Thoracic aorta (tissue), 2 donors: ENCODE data around the gene KRT76. TPM values are rescaled to one million over a fixed set of nuclear protein-coding genes. Genes with fewer than 3 reads are reported as not detected.

Experiments used
- ATAC-seq: fragments of 150-250 bp; one replicate; pipeline ENCODE4 v1.8.0; 2017; ENCODE audit warnings: low read depth; ENCODE audit not compliant: insufficient number of reproducible peaks, low FRiP score
- DNase-seq: peaks from one replicate; pipeline ENCODE4 v3.0.0-alpha.2; 2020; ENCODE audit warnings: low spot score
- H3K27ac ChIP-seq, 2 donors: fragments of 200-600 bp; sonication (generic); 1 replicate in 1 of 2; 2 replicates in 1 of 2; pipeline ENCODE4 v1.5.1; 2016; ENCODE audit warnings: mild to moderate bottlenecking in 2 of 2, moderate library complexity in 2 of 2
- H3K27me3 ChIP-seq: fragments of 200-600 bp; sonication (generic); replicated peaks from 2 replicates; pipeline ENCODE4 v1.6.0; 2016; ENCODE audit warnings: mild to moderate bottlenecking; ENCODE audit not compliant: insufficient read depth
- H3K36me3 ChIP-seq: fragments of 200-600 bp; sonication (generic); one replicate; pipeline ENCODE4 v1.5.1; 2016
- H3K4me1 ChIP-seq, 2 donors: fragments of 200-600 bp; sonication (generic); 1 replicate in 1 of 2; 2 replicates in 1 of 2; pipeline versions ENCODE4 v1.5.1 to v1.6.0; 2016; ENCODE audit warnings: low read depth in 2 of 2, mild to moderate bottlenecking in 1 of 2; ENCODE audit not compliant: control insufficient read depth in 1 of 2
- H3K4me3 ChIP-seq: fragments of 200-600 bp; sonication (generic); 2 replicates; pipeline ENCODE4 v1.5.1; 2016; ENCODE audit warnings: mild to moderate bottlenecking
- H3K9me3 ChIP-seq: fragments of 200-600 bp; sonication (generic); 2 replicates; pipeline ENCODE4 v1.5.1; 2016
- CTCF ChIP-seq: fragments of 200-600 bp; sonication (generic); IDR thresholded peaks from one replicate; pipeline ENCODE4 v1.5.1; 2019; ENCODE audit warnings: antibody characterized with exemption
- total RNA-seq, 2 donors: library from RNA; depleted of rRNA; stranded (reverse); fragments of >200 nt; gene quantifications; one replicate each; pipeline versions ENCODE4 v1.1.0 to v1.2.3, GENCODE V29; 2016

The KRT76 gene
- total RNA-seq, 2 donors from 2014 or later: not detected

DNA sequence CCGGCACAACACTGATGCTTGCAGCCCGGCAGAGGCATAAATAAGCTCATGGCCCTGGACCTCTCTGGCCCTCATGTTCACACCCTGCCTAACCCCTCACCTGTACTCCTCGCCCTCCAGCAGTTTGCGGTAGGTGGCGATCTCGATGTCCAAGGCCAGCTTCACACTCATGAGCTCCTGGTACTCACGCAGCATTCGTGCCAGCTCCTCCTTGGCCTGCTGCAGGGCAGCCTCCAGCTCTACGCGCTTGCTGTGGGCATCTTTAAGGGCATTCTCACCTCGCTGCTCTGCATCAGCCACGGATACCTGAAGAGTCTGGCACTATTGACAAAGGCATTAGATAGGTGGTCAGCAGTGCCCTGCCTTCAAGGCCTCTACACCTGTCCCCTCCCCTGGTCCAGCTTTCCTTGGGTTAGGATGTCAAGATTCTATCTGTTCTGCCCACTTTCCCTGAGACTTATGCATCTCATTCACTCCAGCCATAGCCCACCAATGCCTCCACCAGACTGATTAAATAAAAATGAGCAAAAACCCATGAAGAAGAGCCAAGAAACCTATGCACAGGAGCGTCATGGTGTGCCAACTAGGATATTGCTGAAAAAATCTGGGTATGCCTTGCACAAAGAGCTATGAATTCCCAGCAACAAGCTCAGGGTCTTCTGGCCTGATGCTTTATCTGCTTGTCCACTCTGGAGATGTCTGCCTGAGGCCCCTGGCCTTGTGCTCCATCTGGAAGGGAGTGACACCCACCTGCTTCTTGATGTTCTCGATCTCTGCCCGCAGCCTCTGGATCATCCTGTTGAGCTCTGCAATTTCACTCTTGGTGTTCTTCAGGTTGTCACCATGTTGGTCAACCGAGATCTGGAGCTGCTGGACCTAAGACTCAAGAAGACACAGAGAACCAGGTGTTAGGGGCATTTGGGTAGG lies 30.7 kb upstream of the KRT76 start:
- DNase-seq: no peak

GRCh38 chr12:52806821-52807543 lies 29.8 kb upstream of the KRT76 start:
- no peak for ATAC-seq
- TF ChIP-seq CTCF: no peak
- H3K27ac ChIP-seq: no peak overlapping the region
- no peaks in the 10 kb centered on the region for H3K4me1 ChIP-seq
- no peak overlapping the region for H3K4me3 ChIP-seq
- no peaks in the 10 kb centered on the region for H3K27me3 ChIP-seq
- H3K9me3 ChIP-seq: no peaks in the 10 kb centered on the region
- no peak for DNase-seq
- no peaks in the 10 kb centered on the region for H3K36me3 ChIP-seq

More for the DNA sequence above, 30.7 kb upstream of the KRT76 start:
- ATAC-seq: no peak
- Histone ChIP-seq H3K9me3 (no peaks in the 10 kb centered on the region), H3K36me3 (no peaks in the 10 kb centered on the region), H3K4me3 (no peak overlapping the region), H3K27me3 (no peaks in the 10 kb centered on the region), H3K27ac (no peak overlapping the region), H3K4me1 (no peaks in the 10 kb centered on the region)
- no peak for TF ChIP-seq CTCF

DNA sequence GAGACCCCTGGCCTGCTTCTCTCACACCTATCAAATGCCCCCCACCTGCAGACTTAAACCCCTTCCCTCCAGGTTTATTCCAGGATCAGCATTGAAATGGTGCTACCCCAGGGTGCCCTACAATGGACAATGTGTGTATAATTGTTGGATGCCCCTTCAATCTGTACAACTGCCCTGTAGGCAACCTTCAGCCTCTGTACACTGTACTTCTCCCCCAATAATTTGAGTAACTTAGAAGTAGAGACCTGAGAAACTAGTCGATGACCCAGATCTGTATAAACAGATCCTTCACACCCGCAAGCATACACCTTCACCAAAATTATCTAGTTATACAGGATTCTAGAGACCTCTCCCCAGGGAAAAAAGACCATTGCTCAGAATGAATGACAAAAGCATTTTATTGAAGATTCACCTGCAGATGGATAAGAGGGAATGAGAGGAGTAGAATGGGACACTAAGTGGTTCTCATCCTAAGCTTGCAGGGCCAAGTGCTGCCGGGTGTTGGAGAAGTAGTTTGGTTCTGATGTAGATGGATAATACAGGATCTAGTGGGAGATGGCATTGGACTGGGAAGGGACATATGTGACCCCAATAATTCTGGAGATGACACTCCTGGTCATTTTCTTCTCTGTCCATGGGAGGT lies 29.1 kb upstream of the KRT76 start:
- H3K27ac ChIP-seq: no peak overlapping the region
- H3K27me3 ChIP-seq: no peaks in the 10 kb centered on the region
- H3K9me3 ChIP-seq: no peaks in the 10 kb centered on the region
- no peak overlapping the region for H3K4me3 ChIP-seq
- H3K36me3 ChIP-seq: no peaks in the 10 kb centered on the region
- DNase-seq: no peak
- no peak for TF ChIP-seq CTCF
- H3K4me1 ChIP-seq: no peaks in the 10 kb centered on the region
- no peak for ATAC-seq

DNA sequence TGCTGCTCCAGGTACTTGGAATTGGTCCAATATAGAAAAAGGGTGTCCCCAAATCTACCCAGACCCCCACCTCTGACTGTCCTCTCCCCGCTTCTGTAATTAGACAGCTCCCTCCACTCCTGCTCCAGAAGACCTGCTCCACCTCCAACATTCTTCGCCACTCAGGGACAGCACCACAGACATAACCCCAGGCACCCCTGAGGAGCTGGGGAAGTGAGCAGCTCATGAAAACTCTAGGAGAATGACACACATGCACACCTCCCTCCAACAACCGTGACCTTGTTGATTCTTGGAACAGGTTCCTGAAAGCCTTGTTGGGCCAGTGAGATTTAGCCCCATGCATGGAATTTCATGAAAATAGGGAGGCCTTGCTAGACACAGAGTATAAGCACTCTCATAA lies 28.6 kb upstream of the KRT76 start:
- Histone ChIP-seq H3K4me1 (no peaks in the 10 kb centered on the region), H3K27ac (no peak overlapping the region), H3K36me3 (no peaks in the 10 kb centered on the region), H3K4me3 (no peak overlapping the region), H3K9me3 (no peaks in the 10 kb centered on the region), H3K27me3 (no peaks in the 10 kb centered on the region)
- ATAC-seq (no peak), DNase-seq (no peak)
- TF ChIP-seq CTCF: no peak

GRCh38 chr12:52805000-52805399 lies 27.9 kb upstream of the KRT76 start:
- no peak for DNase-seq
- H3K4me1 ChIP-seq: no peaks in the 10 kb centered on the region
- H3K9me3 ChIP-seq: no peaks in the 10 kb centered on the region
- H3K27ac ChIP-seq: no peak overlapping the region
- no peak for ATAC-seq
- no peak for TF ChIP-seq CTCF
- H3K4me3 ChIP-seq: no peak overlapping the region
- H3K36me3 ChIP-seq: no peaks in the 10 kb centered on the region
- H3K27me3 ChIP-seq: no peaks in the 10 kb centered on the region
